GM21529 (cell line): ENCODE results near the gene POU6F2.
"Not testable (repeated sequence)": the region's sequence is repeated elsewhere in the genome, so short reads cannot be mapped to it uniquely, and the experiment has no call there.

Experiments
- ATAC-seq: cut with Tn5 transposase; IDR thresholded peaks from one replicate; pipeline ENCODE4 v1.9.1; 2021; ENCODE audit not compliant: unreplicated experiment

The POU6F2 gene

GRCh38 chr7:39299695-39300094 is 322.0 kb downstream of the POU6F2 start:
- no peak for ATAC-seq

- no peak for ATAC-seq
Observed at GRCh38 chr7:39300276-39300675, 322.6 kb downstream of the POU6F2 start.

GRCh38 chr7:39301543-39301942 is 323.8 kb downstream of the POU6F2 start:
- no peak for ATAC-seq

DNA sequence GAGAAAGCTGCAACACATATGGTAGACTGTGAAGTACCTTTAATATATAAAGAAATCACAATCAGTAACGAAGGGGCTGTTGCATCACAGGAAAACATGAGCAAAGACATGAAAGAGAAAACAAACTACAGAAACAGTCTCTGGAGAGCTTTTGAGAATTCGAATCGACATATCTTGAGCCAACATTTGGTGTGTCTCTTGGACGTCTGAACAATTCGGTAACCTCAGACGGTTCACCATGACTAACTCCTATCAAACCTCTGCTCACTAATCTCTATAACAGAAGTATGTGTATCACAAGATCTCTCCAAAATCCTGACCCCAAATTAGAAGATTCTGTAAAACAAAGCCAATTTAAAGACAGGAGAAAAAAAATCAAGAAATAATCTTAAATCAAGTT is 326.5 kb downstream of the POU6F2 start:
- ATAC-seq: no peak

- ATAC-seq: no peak
Observed at GRCh38 chr7:39304668-39305405, 327.1 kb downstream of the POU6F2 start.

DNA sequence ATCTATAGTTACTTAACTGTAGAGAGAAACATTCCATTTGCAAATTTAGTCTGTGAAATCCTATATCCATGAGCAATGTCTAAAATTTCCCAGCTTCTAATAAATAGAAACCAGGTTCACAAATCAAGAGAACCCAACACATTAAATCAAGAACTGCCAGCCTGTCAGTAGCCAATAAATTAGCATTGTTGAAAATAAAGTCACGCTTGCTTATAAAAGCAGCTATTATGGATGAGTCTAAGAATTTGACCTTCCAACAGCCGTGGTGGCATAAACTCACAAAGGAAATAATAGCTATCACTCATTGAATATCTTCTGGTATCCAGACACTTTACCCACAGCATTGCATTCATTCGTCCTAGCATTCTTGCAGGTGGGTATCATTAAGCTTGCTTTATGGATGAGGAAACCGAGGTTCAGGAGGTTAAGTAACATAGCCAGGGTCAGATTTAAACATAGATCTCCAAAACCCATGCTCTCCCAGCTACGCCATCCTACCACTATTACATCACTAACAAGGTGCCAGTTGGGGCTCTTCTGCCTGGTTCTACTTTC is 328.4 kb downstream of the POU6F2 start:
- ATAC-seq: no peak

DNA sequence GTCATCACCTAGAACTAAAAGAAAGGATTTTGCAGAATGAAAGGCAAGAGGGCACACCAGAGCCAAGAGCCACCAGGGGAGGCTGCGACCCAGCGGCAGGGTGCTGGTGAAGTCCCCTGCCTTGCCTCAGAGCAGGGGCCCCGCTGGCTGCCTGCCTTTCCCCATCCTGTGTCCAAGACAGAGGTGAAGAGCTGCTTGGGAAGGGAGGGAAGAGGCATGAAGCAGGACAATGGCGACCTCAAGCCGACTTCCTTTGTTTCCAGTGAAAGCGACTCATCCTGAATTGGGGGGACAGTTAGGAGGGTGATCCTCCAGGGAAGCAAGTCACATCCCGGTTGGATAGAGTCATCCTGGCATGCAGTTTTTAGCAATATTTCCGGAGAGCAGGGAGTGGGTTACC is 333.0 kb downstream of the POU6F2 start:
- no peak for ATAC-seq

- ATAC-seq: no peak
Observed at GRCh38 chr7:39312254-39312989, 334.7 kb downstream of the POU6F2 start.

- ATAC-seq: no peak
Observed at GRCh38 chr7:39313376-39313775, 335.7 kb downstream of the POU6F2 start.

- no peak for ATAC-seq
Observed at GRCh38 chr7:39313974-39314373, 336.3 kb downstream of the POU6F2 start.

DNA sequence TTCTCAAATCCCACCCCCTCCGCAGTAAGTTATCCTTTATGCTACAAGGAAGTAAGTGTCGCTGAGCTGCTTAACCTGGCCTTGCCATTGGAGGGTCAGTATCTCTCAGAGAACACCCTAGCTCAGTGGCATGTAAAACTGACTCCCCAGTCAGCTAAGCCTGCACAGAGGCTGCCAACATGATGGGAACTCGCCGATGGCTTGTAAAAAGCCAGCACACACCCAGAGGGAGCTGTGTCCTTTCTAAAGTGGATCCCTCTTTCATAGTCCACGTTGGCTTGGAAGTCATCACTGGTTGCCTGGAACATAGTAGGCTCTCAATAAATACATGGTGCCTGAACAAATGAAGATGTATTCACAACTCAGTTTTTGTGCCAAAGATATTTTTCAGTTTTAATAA is 339.4 kb downstream of the POU6F2 start:
- no peak for ATAC-seq

GRCh38 chr7:39317896-39318295 is 340.2 kb downstream of the POU6F2 start:
- ATAC-seq: no peak

DNA sequence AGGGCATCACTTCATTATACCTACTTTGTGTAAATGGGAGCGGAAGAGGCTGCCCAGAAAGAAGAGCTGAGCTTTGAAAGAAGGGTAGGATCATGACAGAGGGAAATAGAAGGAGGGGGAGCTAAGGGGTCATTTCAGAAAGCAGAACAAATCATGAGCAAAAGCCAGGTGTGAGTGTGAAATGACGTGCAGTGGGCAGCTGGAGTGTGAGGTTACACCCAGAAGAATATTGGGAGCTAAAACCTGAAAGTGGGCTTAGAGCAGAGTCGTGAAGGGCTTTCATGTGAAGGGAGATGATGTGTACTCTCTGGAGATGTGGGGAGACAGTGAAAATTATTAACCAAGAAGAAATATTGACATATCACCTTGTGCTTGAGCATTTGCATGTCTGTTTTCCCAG is 343.5 kb downstream of the POU6F2 start:
- no peak for ATAC-seq

DNA sequence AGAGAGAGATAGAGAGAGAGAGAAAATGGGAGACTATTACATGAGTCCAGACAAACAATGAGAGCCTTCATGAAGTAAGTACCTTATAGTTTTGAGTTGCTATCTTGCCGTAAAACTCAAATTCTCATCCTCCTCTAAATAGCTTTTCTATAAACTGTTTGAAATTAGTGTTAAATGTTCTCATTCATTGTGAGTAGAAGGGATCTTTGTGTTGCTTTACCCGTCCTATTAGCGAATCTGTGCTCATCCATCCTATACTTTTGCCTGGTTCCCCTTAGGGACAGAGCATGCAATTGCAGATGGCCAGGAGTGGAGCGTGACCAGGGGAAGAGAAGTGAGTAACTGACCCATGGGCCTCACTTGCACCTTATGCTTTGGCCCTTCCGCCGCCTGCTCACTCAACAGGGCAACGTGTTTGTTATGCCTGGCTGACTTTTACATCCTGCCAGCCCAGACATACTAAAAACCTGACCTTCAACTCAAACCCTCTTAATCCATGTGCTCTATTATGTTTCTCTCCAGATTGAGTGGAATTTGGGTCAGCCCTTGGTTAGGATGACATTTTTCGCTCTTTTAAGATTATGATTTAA is 344.3 kb downstream of the POU6F2 start:
- no peak for ATAC-seq

GRCh38 chr7:39324139-39324760 is 346.5 kb downstream of the POU6F2 start:
- no peak for ATAC-seq

GRCh38 chr7:39331607-39332006 is 353.9 kb downstream of the POU6F2 start:
- not testable (repeated sequence) for ATAC-seq

GRCh38 chr7:39332142-39332541 is 354.4 kb downstream of the POU6F2 start:
- ATAC-seq: no peak

DNA sequence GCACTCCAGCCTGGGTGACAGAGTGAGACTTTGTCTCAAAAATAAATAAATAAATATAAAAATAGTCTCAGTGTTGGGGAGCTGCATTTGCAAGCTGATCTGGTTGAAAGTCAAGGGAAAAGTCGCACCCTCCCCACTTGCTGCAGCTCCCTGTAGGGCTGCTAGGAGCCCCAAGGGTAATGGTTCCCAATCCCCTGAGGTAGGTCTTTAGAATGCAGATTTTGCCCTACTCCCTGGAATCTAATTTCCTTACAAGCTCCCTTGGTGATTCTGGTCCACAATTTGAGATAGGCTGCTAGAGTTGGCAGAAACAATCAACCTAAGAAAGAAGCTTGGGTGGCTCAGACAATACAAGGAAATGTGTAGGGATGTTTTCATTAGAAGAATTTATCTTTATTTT is 356.0 kb downstream of the POU6F2 start:
- no peak for ATAC-seq

DNA sequence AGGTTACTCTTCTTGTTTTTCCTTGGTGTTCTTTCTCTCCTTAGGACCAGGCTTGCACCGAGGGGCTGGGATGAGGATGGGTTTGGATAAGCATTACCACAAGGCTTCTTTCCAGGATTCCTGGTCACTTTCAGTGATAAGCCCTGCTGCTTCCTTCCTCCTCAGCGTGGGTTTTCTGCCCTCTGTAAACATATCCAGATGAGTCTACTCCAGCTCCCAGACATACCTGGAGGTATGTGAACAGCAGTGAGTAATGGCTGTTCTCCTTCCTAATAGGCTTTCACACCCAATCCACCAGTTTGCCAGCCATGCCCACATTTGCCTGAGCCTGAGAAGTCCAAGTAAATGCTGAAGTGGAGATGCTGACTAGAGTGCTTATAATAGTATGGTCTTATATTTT is 358.7 kb downstream of the POU6F2 start:
- no peak for ATAC-seq

GRCh38 chr7:39338716-39339115 is 361.0 kb downstream of the POU6F2 start:
- no peak for ATAC-seq

DNA sequence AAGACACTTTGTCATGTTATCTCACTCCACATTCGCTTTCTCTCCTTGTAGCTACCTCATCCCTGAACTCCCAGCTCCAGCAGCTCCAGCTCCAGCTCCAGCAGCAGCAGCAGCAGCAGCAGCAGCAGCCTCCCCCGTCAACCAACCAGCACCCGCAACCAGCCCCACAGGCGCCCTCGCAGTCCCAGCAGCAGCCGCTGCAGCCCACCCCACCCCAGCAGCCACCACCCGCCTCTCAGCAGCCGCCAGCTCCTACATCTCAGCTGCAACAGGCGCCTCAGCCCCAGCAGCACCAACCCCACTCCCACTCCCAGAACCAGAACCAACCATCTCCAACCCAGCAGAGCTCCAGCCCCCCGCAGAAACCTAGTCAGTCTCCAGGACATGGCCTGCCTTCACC is 361.9 kb downstream of the POU6F2 start:
- no peak for ATAC-seq
